Activated CD4-positive, alpha-beta T cell treated with anti-CD3 and anti-CD28 coated beads, Interleukin-2, amount 10 ng/mL, durations not matched to agents 7 days and 5 days (primary cell): ENCODE data around the gene TMEM120B. TPM values are rescaled to one million over a fixed set of nuclear protein-coding genes. Genes with fewer than 3 reads are reported as not detected.

ENCODE experiments used
- CTCF ChIA-PET: fragments of 350-600 bp; sonication (Branson Sonifier 250); formaldehyde crosslinking; loops from one replicate; lab custom pipeline; 2021; ENCODE audit warnings: antibody characterized with exemption; lab: Charles Lee
- POLR2A ChIA-PET: fragments of 350-600 bp; sonication (Branson Sonifier 250); formaldehyde crosslinking; loops from one replicate; lab custom pipeline; 2021; ENCODE audit warnings: antibody characterized with exemption; lab: Charles Lee
- DNase-seq: peaks from one replicate; pipeline ENCODE4 v3.0.0-alpha.2; 2020
- H3K27ac Mint-ChIP-seq: one replicate; pipeline ENCODE4 v1.8.0; 2021; ENCODE audit warnings: mild to moderate bottlenecking, moderate library complexity, mixed read lengths
- H3K27me3 Mint-ChIP-seq: one replicate; pipeline ENCODE4 v1.8.0; 2021; ENCODE audit warnings: mixed read lengths
- H3K36me3 Mint-ChIP-seq: one replicate; pipeline ENCODE4 v1.8.0; 2021; ENCODE audit warnings: low read depth, mixed read lengths
- H3K4me1 Mint-ChIP-seq: one replicate; pipeline ENCODE4 v1.8.0; 2021; ENCODE audit warnings: mixed read lengths
- H3K4me3 Mint-ChIP-seq: one replicate; pipeline ENCODE4 v1.8.0; 2021; ENCODE audit warnings: mild to moderate bottlenecking, moderate library complexity, mixed read lengths
- H3K9me3 Mint-ChIP-seq: one replicate; pipeline ENCODE4 v1.8.0; 2021; ENCODE audit warnings: mixed read lengths
- total RNA-seq, 2 experiments: library from RNA; stranded (reverse); gene quantifications; one replicate each; pipeline ENCODE4 v1.2.3, GENCODE V29; 2021

The TMEM120B gene
- total RNA-seq, 2 experiments from 2014 or later: 5.8 to 6.0 TPM

DNA sequence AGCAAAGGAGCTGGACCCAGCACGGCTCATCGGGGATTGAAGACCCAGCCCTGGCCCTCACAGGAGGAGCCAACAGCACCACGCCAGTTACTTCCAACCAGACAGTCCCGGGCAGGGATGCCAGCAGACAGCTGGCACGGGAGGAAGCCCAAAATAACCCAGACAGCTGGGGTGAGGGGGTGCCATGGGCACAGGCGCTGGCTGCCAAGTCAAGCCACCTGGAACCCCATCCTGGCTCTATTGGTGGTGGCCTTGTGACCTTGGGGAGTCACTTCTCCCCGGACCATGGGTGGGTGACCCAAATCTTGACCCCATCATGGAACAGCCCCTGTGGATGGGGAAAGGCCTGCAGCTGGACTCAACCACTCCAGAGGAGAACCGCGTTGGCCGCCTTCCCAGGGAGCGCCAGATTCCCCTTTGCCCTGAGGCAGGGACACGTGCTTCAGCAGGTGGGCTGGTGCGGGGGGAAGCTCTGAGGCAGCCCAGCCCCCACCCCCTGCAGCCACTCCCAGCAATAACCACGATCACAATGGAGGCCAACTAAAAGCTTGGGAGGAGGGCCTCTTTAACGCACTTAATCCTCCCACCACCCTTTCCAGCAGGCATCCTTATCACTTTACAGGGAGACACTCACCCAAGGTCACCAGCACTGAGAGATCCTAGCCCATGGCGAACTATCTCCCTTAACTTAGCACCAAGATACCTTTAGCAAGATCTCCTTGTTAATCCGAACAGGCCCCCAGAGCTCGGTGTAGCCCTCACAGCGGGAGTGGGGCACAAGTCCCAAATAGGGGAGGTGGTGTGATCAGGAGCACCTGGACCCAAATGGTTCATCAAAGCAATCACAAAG, 85.6 kb downstream of the TMEM120B start:
- Mint-ChIP-seq H3K4me1 (peaks cover 39% of the 10 kb centered on the region), H3K9me3 (no peaks in the 10 kb centered on the region), H3K27ac (peak overlapping the region; percentile 58), H3K4me3 (peak overlapping the region; percentile 82), H3K36me3 (peaks cover 44% of the 10 kb centered on the region), H3K27me3 (no peaks in the 10 kb centered on the region)
- ChIA-PET CTCF (interaction anchor here (0.9 to 40.9 kb wide), 4 partner anchors 2 to 90 kb away, joined by 3 to 1058 read pairs (median 530); partner anchors contain the start of genes PSMD9, RHOF and SETD1B), POLR2A (interaction anchor here (0.6 kb wide), 1 partner anchor 16 kb away, joined by 3 read pairs; no protein-coding TSS in a partner anchor)
- DNase-seq: no peak

DNA sequence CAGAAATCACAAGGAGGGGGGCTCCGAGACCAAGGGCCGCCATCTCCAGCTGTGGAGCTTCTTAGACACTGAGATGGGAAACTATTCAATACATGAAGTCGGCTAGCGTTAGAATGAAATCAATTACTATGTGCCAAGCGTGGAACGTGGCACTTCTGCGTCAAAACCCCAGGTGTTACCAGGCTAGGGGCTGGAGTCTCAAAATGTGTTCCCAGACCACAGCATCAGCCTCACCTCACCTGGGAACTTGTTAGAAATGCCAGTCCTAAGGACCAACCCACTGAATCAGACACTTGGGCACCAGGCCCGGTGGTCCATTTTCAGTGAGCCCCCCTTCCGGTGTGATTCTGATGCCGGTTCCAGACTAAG, 86.2 kb downstream of the TMEM120B start:
- DNase-seq: no peak
- H3K4me1 Mint-ChIP-seq: peaks cover 39% of the 10 kb centered on the region
- H3K36me3 Mint-ChIP-seq: peaks cover 44% of the 10 kb centered on the region
- ChIA-PET POLR2A (interaction anchor here (0.6 kb wide), 1 partner anchor 17 kb away, joined by 3 read pairs; no protein-coding TSS in a partner anchor), CTCF (interaction anchor here (0.9 to 40.9 kb wide), 4 partner anchors 1 to 90 kb away, joined by 3 to 1058 read pairs (median 530); partner anchors contain the start of genes PSMD9, RHOF and SETD1B)
- peak overlapping the region; percentile 58 for H3K27ac Mint-ChIP-seq
- no peaks in the 10 kb centered on the region for H3K27me3 Mint-ChIP-seq
- no peaks in the 10 kb centered on the region for H3K9me3 Mint-ChIP-seq
- H3K4me3 Mint-ChIP-seq: peak overlapping the region; percentile 82

DNA sequence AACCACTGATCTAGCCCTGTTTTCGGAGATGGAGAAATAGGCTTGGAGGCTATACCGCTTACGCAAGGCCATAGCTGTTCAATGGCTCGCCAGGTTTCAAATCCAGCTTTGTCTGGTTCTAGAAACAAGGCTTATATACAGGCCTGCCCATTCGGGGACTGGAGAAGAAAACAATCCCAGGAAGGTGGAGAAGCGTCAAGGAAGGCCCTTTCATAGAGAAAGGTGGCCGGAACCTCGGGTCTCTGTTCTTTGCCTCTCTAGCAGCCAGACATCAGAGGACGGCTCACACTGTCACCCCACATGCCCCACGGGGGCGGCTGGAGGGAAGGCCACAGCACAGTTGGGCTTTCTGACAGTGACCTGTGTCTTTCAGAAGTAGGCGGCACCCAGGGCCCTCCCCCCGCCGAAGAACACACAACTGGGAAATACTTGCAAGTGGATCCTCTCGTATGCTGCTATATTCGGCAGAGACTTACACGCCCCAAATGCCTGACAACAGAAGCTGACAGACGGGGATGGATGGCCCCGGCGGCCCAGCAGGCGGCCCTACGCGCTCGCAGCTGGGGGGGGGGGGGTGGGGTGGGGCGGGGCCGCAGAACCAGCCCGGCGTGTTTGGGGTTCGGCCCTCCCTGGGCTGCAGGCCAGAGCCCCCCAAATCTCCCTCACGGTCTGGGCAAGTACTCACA, 86.7 kb downstream of the TMEM120B start:
- peak overlapping the region; percentile 92 for H3K27ac Mint-ChIP-seq
- DNase-seq: peak; percentile 67
- peak overlapping the region; percentile 82 for H3K4me3 Mint-ChIP-seq
- CTCF ChIA-PET: interaction anchor here (0.6 to 40.9 kb wide), 5 partner anchors 1 to 89 kb away, joined by 3 to 1058 read pairs (median 3); partner anchors contain the start of genes PSMD9, RHOF and SETD1B
- peaks cover 38% of the 10 kb centered on the region for H3K4me1 Mint-ChIP-seq
- H3K27me3 Mint-ChIP-seq: no peaks in the 10 kb centered on the region
- no peaks in the 10 kb centered on the region for H3K9me3 Mint-ChIP-seq
- H3K36me3 Mint-ChIP-seq: peaks cover 44% of the 10 kb centered on the region
- POLR2A ChIA-PET: no interaction called here

DNA sequence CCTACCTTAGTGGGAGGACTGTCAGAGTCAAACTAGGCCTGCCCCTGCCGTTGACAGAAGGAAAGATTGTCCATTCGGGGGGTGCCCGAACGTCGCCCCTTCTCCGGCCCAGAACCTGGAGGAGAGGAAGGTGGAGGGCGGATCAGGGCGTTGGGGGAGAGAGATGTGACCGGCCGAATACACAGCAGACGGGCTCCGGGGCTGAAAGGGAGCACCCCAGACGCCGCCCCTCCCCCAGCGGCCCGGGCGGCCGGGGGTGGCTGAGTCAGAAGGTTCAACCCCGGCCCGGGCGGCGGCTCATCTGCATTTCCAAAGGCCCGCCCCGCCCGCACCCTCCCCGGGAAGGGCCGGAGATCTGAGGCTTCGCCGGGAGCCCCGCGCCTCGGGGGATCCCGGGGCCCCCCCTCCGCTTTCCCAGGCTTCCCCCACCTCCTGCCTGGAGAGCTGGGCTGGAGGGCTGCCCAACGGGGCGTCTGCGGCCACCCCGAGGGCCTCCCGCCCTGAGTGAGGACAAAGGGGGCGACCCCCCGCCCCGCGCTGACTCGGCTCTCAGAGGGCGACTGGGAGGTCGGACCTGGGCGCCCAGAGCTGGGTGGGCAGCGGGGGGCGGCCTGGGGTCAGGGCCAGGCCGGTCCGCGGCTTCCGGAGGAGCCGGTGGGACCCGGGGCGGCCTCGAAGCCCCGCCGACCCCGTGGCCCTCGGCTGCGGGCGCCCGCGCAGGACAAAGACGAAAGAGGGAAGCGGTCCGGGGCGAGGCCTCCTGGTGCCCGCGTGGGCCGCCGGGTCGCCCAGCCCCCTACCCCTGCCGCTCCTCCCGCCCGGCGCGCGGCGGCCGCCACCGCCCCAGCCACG, 87.5 kb downstream of the TMEM120B start:
- no peaks in the 10 kb centered on the region for H3K9me3 Mint-ChIP-seq
- H3K4me1 Mint-ChIP-seq: peaks cover 30% of the 10 kb centered on the region
- peak; percentile 80 for DNase-seq
- ChIA-PET POLR2A (interaction anchor here (0.6 kb wide), 1 partner anchor 84 kb away, joined by 4 read pairs; no protein-coding TSS in a partner anchor), CTCF (interaction anchor here (0.6 to 40.9 kb wide), 4 partner anchors 0 to 671 kb away, joined by 3 to 1058 read pairs (median 530); partner anchors contain the start of genes RHOF and SETD1B)
- no peaks in the 10 kb centered on the region for H3K27me3 Mint-ChIP-seq
- H3K36me3 Mint-ChIP-seq: peaks cover 41% of the 10 kb centered on the region
- H3K4me3 Mint-ChIP-seq: peak overlapping the region; percentile 82
- peak overlapping the region; percentile 92 for H3K27ac Mint-ChIP-seq

DNA sequence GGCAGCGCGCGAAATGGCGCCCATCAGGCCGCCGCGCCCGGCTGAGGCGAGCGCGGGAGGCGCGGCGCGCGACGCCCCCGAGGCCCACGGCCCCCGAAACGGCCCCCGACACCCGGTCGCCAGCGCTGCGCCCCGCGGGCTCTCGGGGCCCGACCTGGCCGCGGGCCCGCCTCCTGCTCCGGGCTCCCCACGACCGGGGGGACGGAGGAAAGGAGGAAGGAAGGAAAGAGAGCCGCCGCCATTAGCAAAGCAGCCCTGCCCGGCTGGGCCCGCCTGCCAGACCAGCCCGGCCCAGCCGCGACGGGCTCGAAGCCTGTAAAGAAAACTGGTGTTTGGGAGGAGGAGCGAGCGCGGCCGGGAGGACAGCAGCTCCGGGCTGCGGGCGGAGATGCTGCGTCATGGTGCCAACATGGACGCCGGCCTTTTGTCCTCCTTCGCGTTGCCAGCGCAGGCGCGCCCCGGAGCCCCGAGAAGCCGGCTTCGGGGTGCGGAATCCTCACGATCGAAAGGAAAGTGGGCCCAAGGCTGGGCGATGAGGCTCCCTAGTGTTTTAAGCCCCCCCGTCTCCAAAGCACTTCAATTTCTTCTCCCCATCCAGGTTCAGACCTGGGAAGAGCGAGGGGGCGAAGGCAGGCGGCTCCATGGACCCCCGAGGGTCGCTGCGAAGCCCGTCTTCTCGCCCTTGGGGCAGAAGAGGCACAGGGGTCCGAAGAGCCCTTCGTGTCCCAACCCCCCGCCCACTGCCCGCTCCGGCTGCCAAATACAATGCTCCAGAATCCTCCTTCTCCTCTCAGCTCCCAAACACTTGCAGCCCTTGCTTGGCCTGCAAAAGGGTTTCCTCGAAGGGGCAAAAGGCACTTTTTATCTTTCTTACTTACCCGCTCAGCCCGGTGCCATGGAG, 88.4 kb downstream of the TMEM120B start:
- Mint-ChIP-seq H3K4me1 (peaks cover 23% of the 10 kb centered on the region), H3K36me3 (peaks cover 42% of the 10 kb centered on the region), H3K4me3 (peak overlapping the region; percentile 84), H3K9me3 (no peaks in the 10 kb centered on the region), H3K27me3 (no peaks in the 10 kb centered on the region), H3K27ac (peak overlapping the region; percentile 98)
- ChIA-PET CTCF (interaction anchor here (0.6 to 40.9 kb wide), 4 partner anchors 1 to 672 kb away, joined by 3 to 1058 read pairs (median 530); partner anchors contain the start of genes RHOF and SETD1B), POLR2A (interaction anchor here (0.6 to 2.6 kb wide), 6 partner anchors 9 to 88 kb away, joined by 3 to 10 read pairs (median 4); partner anchors contain the start of gene PSMD9)
- DNase-seq: peak; percentile 72

DNA sequence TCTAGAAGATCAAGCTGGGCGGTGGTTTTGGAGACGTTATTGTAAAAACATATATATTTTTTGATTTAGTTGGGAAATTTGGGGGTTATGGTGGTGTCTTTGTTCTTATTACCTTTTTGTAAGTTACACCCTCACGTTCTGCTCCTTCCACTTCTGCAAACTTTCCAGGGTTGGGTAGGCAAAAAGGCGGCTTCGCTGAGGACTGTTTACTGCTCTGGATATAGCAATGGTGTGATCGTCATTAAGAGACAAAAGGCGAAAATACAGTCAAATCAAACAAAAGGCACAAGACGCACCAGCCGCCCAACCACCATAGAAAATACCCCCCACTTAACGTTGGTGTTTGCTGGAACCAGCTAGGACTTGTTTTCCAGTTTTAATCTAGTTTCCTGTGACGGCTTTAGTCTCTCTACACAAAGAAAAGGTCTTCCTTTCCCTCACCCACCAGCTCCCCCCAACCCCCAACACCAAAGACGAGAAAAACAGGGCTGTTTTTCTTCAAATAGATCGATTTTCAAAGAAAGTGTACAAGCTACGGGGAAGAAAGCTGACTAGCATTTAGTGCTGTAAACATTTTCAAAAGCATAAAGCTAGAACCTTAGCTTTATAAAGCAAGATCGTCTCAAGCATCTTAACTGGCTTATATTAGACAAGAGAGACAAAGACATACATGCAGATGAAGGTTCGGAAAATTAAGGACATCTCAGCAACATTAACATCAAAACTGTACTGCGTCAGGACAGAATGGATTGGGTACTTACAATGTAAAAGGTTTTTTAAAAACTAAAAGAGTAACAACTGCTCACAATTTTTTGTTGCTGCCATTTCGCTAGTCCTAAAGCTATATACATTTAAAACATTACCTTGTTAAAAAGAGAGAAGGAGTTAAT, 89.3 kb downstream of the TMEM120B start:
- Mint-ChIP-seq H3K9me3 (no peaks in the 10 kb centered on the region), H3K4me1 (peaks cover 29% of the 10 kb centered on the region), H3K27ac (peak overlapping the region; percentile 98), H3K4me3 (peak overlapping the region; percentile 84), H3K36me3 (peaks cover 45% of the 10 kb centered on the region), H3K27me3 (no peaks in the 10 kb centered on the region)
- ChIA-PET POLR2A (interaction anchor here (0.6 to 2.6 kb wide), 7 partner anchors 10 to 564 kb away, joined by 3 to 10 read pairs (median 3); partner anchors contain the start of gene PSMD9), CTCF (interaction anchor here (0.9 to 40.9 kb wide), 4 partner anchors 2 to 305 kb away, joined by 3 to 1058 read pairs (median 532); partner anchors contain the start of genes PSMD9, RHOF and SETD1B)
- peak; percentile 59 for DNase-seq

DNA sequence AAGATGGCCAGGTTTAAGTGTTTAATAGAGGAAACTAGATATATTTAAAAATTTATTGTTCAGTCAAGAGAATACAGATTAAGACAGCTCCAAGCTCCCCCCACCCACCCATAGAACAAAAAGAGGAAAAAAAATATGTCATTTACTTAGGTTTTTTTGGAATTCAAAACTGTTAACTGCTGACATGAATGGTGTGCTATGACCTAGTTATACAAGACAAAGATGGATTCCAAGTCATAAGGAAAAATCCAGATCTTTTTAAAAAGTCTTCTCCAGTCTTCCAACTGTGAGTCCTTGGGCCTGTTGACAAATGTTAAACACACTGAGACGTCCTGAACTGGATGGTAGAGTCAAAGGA, 89.9 kb downstream of the TMEM120B start:
- CTCF ChIA-PET: interaction anchor here (1.6 to 40.9 kb wide), 3 partner anchors 3 to 86 kb away, joined by 5 to 1058 read pairs (median 1058); partner anchors contain the start of genes PSMD9, RHOF and SETD1B
- H3K27me3 Mint-ChIP-seq: no peaks in the 10 kb centered on the region
- POLR2A ChIA-PET: interaction anchor here (0.6 to 5.5 kb wide), 7 partner anchors 8 to 564 kb away, joined by 3 to 21 read pairs (median 4); no protein-coding TSS in a partner anchor
- H3K4me1 Mint-ChIP-seq: peaks cover 30% of the 10 kb centered on the region
- peak overlapping the region; percentile 98 for H3K27ac Mint-ChIP-seq
- peak overlapping the region; percentile 84 for H3K4me3 Mint-ChIP-seq
- no peaks in the 10 kb centered on the region for H3K9me3 Mint-ChIP-seq
- DNase-seq: no peak
- peaks cover 45% of the 10 kb centered on the region for H3K36me3 Mint-ChIP-seq

DNA sequence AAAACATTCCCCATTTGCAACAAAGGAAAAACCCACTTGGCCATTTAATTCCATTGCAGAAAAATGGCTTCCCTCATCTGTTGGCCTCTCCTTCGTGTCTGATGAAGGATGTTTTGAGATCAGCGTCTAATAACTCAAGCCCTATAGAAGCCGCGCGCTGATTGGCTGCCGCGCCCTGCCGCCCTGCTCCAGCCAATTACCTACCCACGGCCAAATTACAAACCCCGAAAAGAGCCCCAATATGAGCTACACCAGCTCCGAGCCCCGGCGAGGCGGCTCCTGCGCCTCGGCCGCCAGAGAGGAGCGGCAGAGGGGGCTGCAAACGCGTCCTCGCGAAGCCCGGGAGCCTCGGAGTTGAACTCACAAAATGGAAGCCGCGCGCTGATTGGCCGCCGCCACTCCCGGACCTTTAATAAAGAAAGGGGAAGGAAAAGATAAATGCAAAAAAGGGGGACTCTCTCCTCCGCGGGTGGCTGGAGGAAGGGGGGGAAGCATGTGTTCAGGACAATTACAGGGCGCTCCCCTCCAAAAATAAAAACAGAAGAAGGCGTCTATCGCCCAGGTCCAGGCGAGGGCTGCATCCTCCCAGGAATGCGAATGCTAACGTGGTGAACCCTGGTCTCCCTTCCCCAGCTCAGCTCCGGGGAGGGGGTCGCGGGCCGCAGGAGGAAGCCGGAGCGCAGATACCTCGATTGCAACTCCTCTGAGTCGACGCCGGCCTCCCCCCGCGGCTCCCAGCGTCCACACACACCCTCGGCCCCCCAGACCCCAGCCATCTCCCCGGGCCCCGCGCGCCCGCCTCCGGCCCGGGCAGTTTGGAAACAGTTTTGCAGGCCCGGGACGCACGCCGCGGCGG, 90.5 kb downstream of the TMEM120B start:
- H3K4me3 Mint-ChIP-seq: peak overlapping the region; percentile 84
- CTCF ChIA-PET: interaction anchor here (0.6 to 40.9 kb wide), 4 partner anchors 3 to 385 kb away, joined by 3 to 1058 read pairs (median 532); partner anchors contain the start of genes PSMD9, RHOF and SETD1B
- POLR2A ChIA-PET: interaction anchor here (0.6 to 5.5 kb wide), 4 partner anchors 8 to 280 kb away, joined by 3 to 21 read pairs (median 7); no protein-coding TSS in a partner anchor
- H3K27me3 Mint-ChIP-seq: no peaks in the 10 kb centered on the region
- DNase-seq: peak; percentile 91
- H3K9me3 Mint-ChIP-seq: no peaks in the 10 kb centered on the region
- peaks cover 45% of the 10 kb centered on the region for H3K36me3 Mint-ChIP-seq
- H3K4me1 Mint-ChIP-seq: peaks cover 30% of the 10 kb centered on the region
- peak overlapping the region; percentile 98 for H3K27ac Mint-ChIP-seq

DNA sequence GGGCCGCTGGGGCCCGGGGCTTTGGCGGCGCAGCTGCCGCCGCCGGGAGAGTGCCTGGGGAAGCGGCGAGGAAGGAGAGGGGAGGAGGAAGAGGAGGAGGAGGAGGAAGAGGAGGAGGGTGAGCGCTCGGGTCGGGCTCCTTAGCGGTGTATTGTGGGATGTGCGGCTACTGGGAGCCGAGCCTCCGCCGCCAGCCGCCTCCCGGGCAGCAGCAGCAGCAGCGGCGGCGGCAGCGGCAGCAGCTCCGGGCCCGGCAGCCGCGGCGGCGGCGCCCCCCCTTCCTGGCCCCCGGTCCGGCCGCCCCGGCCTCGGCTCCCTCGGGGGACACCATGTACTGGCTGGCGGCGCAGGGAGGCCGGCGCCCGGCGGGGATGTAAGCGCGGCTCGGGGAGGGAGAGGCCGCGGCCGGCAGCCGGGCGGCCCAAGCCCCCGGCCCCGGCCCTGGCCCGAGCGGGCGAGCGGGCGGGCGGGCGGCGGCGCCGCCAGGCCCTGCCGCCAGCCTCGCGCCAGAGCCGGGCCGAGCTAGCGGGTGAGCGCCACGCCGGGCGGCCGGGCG, 91.4 kb downstream of the TMEM120B start, which contains the start of gene SETD1B:
Gene SETD1B (plus strand): TSS at position 149 of the 556 bp plus-strand sequence. CDS start 729 bp downstream, outside the sequence.
- peak within 1 kb of the TSS; percentile 98 for H3K27ac Mint-ChIP-seq
- peaks cover 25% of the 10 kb centered on the region for H3K4me1 Mint-ChIP-seq
- H3K4me3 Mint-ChIP-seq: peak within 1 kb of the TSS; percentile 84
- H3K27me3 Mint-ChIP-seq: no peaks in the 10 kb centered on the region
- ChIA-PET CTCF (interaction anchor here (0.6 to 40.9 kb wide), 5 partner anchors 4 to 934 kb away, joined by 3 to 1058 read pairs (median 6); partner anchors contain the start of genes CFAP251, RHOF and SETD1B), POLR2A (interaction anchor here (5.5 kb wide), 1 partner anchor 9 kb away, joined by 21 read pairs; no protein-coding TSS in a partner anchor)
- H3K36me3 Mint-ChIP-seq: peaks cover 43% of the 10 kb centered on the region
- no peaks in the 10 kb centered on the region for H3K9me3 Mint-ChIP-seq
- DNase-seq: peak; percentile 58
